ES-I3 (cell line): ENCODE results near the gene POU6F2.

ENCODE experiments used
- H3K36me3 ChIP-seq: 2 replicates; pipeline ENCODE4 v1.6.1; 2013; ENCODE audit warnings: mild to moderate bottlenecking, low read length, control low read depth, moderate library complexity; ENCODE audit not compliant: insufficient read depth
- H3K4me1 ChIP-seq: 2 replicates; pipeline ENCODE4 v1.6.1; 2013; ENCODE audit warnings: mild to moderate bottlenecking, control low read depth, low read length; ENCODE audit not compliant: insufficient read depth
- H3K9ac ChIP-seq: 2 replicates; pipeline ENCODE4 v1.6.1; 2013; ENCODE audit warnings: low read depth, mild to moderate bottlenecking, low read length, moderate library complexity
- H3K9me3 ChIP-seq: 2 replicates; pipeline ENCODE4 v1.6.1; 2013; ENCODE audit warnings: mild to moderate bottlenecking, low read length, moderate library complexity; ENCODE audit not compliant: control insufficient read depth, insufficient read depth

POU6F2 gene

DNA sequence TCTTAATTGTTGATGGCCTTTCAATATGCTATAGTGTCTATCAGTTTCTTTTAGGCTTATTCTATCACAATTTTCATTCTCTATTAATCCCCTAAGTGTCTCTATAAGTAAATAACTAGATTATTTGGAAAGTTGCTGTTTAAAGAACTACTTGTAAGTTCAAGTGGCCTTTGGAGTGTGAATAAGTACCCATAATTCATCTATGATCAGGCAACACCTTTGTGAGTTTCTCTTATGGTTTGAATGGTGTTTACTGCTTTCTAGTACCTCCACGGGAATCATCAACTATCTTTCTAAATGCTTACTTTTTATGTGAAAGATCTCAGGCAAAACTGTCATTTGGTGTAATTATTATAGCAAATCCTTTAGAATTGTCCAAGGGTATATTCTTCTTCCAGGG is 166.7 kb downstream of the POU6F2 start:
- no peak overlapping the region for H3K9ac ChIP-seq

DNA sequence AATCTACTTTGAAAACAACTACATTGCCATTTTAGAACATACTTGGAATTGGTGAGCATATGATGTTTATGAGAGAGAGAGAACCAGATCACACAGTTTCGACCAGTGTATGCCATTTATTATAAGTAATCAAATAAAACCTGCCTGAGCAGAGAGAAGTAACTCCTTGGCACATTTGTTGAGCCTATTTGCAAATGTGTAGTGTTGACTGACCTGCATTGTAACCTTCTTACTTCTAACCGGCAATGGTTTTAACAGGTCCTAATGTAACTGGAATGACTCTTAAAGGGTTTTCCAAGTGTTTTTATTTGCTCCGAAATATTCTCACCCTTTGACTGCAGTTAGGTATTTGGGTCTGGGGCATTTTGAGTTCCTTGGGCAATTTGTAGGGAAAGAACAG is 167.6 kb downstream of the POU6F2 start:
- Histone ChIP-seq H3K4me1 (no peaks in the 10 kb centered on the region), H3K9ac (no peak overlapping the region), H3K9me3 (no peaks in the 10 kb centered on the region), H3K36me3 (no peaks in the 10 kb centered on the region)

More for the DNA sequence above, 166.7 kb downstream of the POU6F2 start:
- Histone ChIP-seq H3K9me3 (no peaks in the 10 kb centered on the region; the same call in 1 of the 2 replicates), H3K36me3 (no peaks in the 10 kb centered on the region), H3K4me1 (no peaks in the 10 kb centered on the region)

- Histone ChIP-seq H3K9me3 (no peaks in the 10 kb centered on the region), H3K36me3 (no peaks in the 10 kb centered on the region), H3K4me1 (no peaks in the 10 kb centered on the region)
Measured at GRCh38 chr7:39145935-39146334, 168.2 kb downstream of the POU6F2 start.

GRCh38 chr7:39152701-39153100 is 175.0 kb downstream of the POU6F2 start:
- H3K9me3 ChIP-seq = no peaks in the 10 kb centered on the region
- no peak overlapping the region for H3K9ac ChIP-seq
- no peaks in the 10 kb centered on the region for H3K36me3 ChIP-seq
- H3K4me1 ChIP-seq = no peaks in the 10 kb centered on the region

More at GRCh38 chr7:39145935-39146334, 168.2 kb downstream of the POU6F2 start:
- no peak overlapping the region for H3K9ac ChIP-seq

DNA sequence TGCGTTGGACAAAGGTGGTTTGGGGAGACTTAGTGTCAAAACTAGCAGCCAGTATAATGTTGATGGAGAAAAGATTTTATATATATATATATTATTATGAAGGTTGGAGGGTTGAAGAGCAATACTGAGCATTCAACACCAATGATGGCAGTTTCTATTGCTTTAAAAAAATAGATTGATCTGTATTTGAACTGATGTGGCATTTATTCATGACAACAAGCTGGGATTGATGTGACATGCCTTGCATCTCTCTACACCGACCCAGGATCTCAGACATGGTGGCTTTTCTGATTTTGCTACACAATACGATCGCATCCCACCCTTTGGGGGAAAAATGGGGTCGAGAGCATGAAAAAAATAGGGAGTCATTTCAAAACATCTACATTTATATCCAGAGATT is 175.4 kb downstream of the POU6F2 start:
- Histone ChIP-seq H3K9ac (no peak overlapping the region), H3K4me1 (no peaks in the 10 kb centered on the region), H3K36me3 (no peaks in the 10 kb centered on the region), H3K9me3 (no peaks in the 10 kb centered on the region)

DNA sequence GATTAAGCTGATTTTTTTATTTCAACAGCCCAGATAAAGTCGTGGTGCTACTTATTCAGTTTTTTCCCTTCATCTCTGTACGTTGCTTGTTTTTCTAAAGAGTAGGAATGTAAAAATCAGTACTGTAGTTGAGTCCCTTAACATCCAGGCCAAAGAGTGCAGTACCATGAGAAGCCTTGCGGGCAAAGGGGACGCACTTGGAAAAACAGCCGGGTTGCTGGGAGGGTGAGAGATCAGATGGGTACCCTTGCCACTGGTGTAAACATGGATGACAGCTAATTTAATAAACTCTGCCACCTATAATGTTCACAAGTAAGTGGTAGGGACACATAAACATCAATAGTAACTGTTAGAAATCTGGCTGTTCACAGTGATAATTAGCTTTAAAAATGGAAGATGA is 175.9 kb downstream of the POU6F2 start:
- Histone ChIP-seq H3K4me1 (no peaks in the 10 kb centered on the region), H3K9ac (no peak overlapping the region)

DNA sequence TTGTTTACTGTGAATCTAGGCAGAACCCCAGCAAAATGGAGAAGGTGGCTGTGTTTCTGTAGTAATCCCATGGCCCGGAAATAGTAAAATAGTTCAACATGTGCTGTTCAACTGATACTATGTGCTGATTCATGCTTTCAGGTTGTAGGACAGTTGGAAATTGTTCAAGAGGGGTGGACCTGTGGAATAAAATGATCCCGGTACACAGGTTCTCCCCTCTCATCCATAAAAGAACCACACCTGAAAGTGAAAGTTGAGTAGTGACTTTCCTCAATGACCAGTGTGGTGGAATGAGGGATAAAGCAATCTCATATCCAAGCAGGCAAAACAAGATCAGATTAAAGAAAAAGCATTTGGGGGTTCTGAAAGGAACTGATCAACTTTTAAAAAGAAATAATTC is 177.1 kb downstream of the POU6F2 start:
- Histone ChIP-seq H3K9me3 (no peaks in the 10 kb centered on the region), H3K36me3 (no peaks in the 10 kb centered on the region), H3K9ac (no peak overlapping the region), H3K4me1 (no peaks in the 10 kb centered on the region)

More for the DNA sequence above, 175.9 kb downstream of the POU6F2 start:
- Histone ChIP-seq H3K9me3 (no peaks in the 10 kb centered on the region), H3K36me3 (no peaks in the 10 kb centered on the region)

- no peaks in the 10 kb centered on the region for H3K9me3 ChIP-seq
- H3K36me3 ChIP-seq = no peaks in the 10 kb centered on the region
- no peaks in the 10 kb centered on the region for H3K4me1 ChIP-seq
- H3K9ac ChIP-seq = no peak overlapping the region
Measured at GRCh38 chr7:39158367-39158766, 180.7 kb downstream of the POU6F2 start.

- Histone ChIP-seq H3K36me3 (no peaks in the 10 kb centered on the region), H3K9ac (no peak overlapping the region), H3K9me3 (no peaks in the 10 kb centered on the region), H3K4me1 (no peaks in the 10 kb centered on the region)
Measured at GRCh38 chr7:39161903-39162302, 184.2 kb downstream of the POU6F2 start.

DNA sequence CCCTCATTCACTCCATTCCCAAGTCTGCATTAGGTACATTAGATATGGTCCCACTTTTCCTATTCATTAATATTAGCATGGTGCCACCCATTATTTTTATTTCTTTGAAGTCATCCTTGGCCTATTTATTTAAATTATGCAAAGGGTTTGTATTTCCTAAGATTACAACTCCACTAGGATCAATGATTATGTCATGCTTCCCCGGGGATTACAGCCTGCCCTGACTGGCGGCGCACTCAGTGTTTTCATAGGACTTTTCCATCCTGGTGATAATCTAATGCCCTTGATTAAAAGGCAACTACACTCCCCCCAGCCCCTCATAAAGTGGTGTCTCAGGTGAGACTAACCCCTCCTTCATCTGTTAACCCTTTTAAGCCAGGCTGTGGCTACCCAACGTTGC is 187.2 kb downstream of the POU6F2 start:
- no peaks in the 10 kb centered on the region for H3K9me3 ChIP-seq

GRCh38 chr7:39168403-39169098 is 190.8 kb downstream of the POU6F2 start:
- no peak overlapping the region for H3K9ac ChIP-seq
- no peaks in the 10 kb centered on the region for H3K9me3 ChIP-seq
- H3K4me1 ChIP-seq = peaks cover 12% of the 10 kb centered on the region
- no peaks in the 10 kb centered on the region for H3K36me3 ChIP-seq

More for the DNA sequence above, 187.2 kb downstream of the POU6F2 start:
- Histone ChIP-seq H3K9ac (no peak overlapping the region), H3K36me3 (no peaks in the 10 kb centered on the region), H3K4me1 (no peaks in the 10 kb centered on the region)

GRCh38 chr7:39172137-39172536 is 194.4 kb downstream of the POU6F2 start:
- H3K36me3 ChIP-seq = no peaks in the 10 kb centered on the region
- H3K9me3 ChIP-seq = no peaks in the 10 kb centered on the region
- peaks cover 22% of the 10 kb centered on the region for H3K4me1 ChIP-seq
- no peak overlapping the region for H3K9ac ChIP-seq

- Histone ChIP-seq H3K9ac (no peak overlapping the region), H3K36me3 (no peaks in the 10 kb centered on the region), H3K9me3 (peaks cover 2% of the 10 kb centered on the region; the same call in 1 of the 2 replicates), H3K4me1 (peaks cover 5% of the 10 kb centered on the region; the same call in 1 of the 2 replicates)
Measured at GRCh38 chr7:39181398-39181797, 203.7 kb downstream of the POU6F2 start.

- Histone ChIP-seq H3K9me3 (peaks cover 2% of the 10 kb centered on the region; the same call in 1 of the 2 replicates), H3K9ac (no peak overlapping the region), H3K4me1 (peaks cover 14% of the 10 kb centered on the region; the same call in 1 of the 2 replicates), H3K36me3 (no peaks in the 10 kb centered on the region)
Measured at GRCh38 chr7:39183796-39184195, 206.1 kb downstream of the POU6F2 start.

GRCh38 chr7:39184391-39184790 is 206.7 kb downstream of the POU6F2 start:
- no peaks in the 10 kb centered on the region for H3K36me3 ChIP-seq
- H3K4me1 ChIP-seq = peaks cover 14% of the 10 kb centered on the region; the same call in 1 of the 2 replicates
- no peak overlapping the region for H3K9ac ChIP-seq
- H3K9me3 ChIP-seq = peaks cover 2% of the 10 kb centered on the region; the same call in 1 of the 2 replicates
